HG03342 (cell line): ENCODE data around the gene FAM227A.

ENCODE experiments used
- ATAC-seq: cut with Tn5 transposase; IDR thresholded peaks from one replicate; pipeline ENCODE4 v1.9.1; 2021; ENCODE audit warnings: mild to moderate bottlenecking, moderate library complexity; ENCODE audit not compliant: unreplicated experiment

The FAM227A gene

DNA sequence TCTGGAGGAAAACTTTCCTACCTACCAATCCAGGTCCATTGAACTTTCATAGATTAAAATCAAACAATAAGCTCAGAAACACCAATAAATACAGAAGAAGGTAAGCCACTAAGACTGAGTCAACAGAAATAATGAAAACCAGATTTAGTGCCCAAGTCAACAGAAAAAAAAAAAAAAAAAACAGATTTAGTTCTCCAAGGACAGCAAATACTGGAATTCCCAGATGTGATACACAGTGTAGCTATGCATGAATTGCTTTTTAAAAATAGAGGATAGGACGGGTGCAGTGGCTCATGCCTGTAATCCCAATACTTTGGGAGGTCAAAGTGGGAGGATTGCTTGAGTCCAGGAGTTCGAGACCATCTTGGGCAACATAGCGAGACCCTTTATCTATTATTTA is 101.9 kb downstream of the FAM227A start:
- ATAC-seq, result no peak

DNA sequence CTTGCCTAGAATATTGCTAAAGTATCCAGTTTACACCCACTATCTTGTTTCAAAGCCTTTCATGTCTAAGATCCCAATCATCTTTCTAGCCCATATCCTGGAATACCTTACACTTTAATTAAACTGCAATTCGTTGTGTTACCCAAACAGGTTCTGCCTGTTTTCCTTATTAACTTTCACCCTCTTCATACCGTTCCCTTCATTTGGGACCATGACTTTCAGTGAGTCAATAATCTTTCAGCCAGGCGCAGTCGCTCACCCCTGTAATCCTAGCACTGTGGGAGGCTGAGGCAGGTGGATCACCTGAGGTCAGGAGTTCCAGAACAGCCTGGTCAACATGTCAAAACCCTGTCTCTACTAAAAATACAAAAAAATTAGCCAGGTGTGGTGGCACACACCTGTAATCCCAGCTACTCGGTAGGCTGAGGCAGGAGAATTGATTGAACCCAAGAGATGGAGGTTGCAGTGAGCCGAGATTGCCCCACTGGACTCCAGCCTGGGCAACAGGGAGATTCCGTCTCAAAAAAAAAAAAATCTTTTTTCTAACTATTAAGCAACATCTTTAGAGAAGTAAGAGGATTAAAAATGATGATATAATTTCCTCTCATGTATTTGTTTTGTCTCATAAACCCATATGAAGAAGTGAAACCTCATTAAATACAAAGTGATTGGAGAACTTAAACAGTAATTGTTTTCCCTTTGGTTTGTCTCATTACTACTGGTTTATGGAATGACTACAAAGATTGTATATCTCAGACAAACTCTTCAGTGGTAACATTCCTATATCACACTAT is 106.9 kb downstream of the FAM227A start:
- no peak for ATAC-seq

DNA sequence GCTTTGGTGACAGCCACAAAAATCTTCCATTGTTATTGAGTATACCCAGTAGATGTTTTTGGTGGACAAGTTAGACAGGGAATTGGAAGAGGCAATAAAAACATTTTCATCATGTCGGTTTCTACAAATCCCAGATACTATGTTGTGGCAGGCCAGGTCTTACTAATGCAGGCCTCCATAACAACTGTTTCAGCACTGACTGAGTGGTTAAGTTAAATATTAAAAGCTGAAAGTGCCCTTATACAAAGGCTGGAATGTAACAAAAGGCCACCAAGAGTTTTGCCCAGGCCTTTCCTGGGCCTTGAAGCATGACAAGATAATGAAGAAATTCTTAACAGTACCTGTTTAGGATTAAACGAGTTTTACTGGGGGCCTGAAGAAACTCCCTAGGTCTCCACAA is 115.5 kb downstream of the FAM227A start:
- ATAC-seq, result no peak

DNA sequence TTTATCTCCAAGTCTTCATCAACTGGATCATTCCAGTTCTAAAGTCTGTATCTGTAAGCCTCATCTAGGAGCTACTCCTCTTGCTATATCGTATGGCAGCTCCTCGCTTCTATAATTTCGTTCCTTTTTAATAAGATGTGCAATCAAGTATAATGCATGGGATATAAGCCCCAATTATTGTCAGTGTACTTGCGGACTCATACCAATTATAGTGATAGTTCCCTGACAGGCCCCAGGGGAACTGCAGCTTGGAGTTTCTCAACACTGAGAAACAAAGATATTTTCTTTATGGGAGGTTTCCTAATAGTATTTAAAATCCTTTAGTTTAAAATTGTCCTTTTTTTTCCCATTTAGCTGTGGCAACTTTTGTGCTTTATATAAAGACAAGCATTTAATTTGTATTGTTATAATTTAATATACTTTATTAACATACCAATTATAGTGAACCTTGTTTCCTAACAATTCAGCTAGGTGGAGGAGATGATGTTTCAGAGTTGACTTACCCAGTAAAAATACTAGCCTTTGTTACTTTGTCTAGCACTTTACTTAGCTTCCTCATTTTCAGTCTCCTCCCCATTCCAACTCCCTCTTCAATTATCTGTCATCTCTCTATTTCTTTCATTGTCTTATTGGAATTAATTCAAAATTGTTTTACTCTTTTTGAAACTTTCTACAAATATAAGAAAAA is 124.8 kb downstream of the FAM227A start:
- ATAC-seq, result no peak
